Suppressor macrophage (primary cell): ENCODE measurements around the gene P2RX5.
"Not testable (repeated sequence)": the region's sequence is repeated elsewhere in the genome, so short reads cannot be mapped to it uniquely, and the experiment has no call there.

Source experiments
- DNase-seq, 4 experiments: peaks; one replicate each; pipeline ENCODE4 v3.0.0-alpha.2; 2020 to 2022
- total RNA-seq, 17 experiments: gene quantifications; one replicate each; lab custom pipeline; 2026; ENCODE audit warnings: mixed read lengths in 6 of 17, inconsistent platforms in 3 of 17; lab: John Stamatoyannopoulos, UW

P2RX5 gene
- total RNA-seq = 0 to 0.99 (median 0.11) reads per million in 17 experiments

- peak; percentile 31 to 77 (median 52) for DNase-seq
Observed at GRCh38 chr17:3695723-3696411, at the start of gene P2RX5. Gene P2RX5, minus strand, starts transcription at chr17:3696155. Its CDS starts 150 bp downstream, at chr17:3696005.

GRCh38 chr17:3745071-3745470 is 49.1 kb upstream of the P2RX5 start:
- no peak for DNase-seq

GRCh38 chr17:3744014-3744413 is 48.1 kb upstream of the P2RX5 start:
- DNase-seq = no peak

GRCh38 chr17:3740611-3741073 is 44.7 kb upstream of the P2RX5 start:
- peak; percentile 82 to 93 (median 92) for DNase-seq

- no peak for DNase-seq
Observed at GRCh38 chr17:3739422-3740124, 43.6 kb upstream of the P2RX5 start.

GRCh38 chr17:3738562-3739295 is 42.8 kb upstream of the P2RX5 start:
- DNase-seq = peak in 3 of 4 experiments; percentile 43 to 65 (median 44)

- DNase-seq = peak in 1 of 4 experiments; percentile 41
Observed at GRCh38 chr17:3735515-3735914, 39.6 kb upstream of the P2RX5 start.

- not testable (repeated sequence) for DNase-seq
Observed at GRCh38 chr17:3734911-3735276, 38.9 kb upstream of the P2RX5 start.

GRCh38 chr17:3732210-3732621 is 36.3 kb upstream of the P2RX5 start:
- DNase-seq = no peak

GRCh38 chr17:3730881-3731429 is 35.0 kb upstream of the P2RX5 start:
- DNase-seq = no peak

- DNase-seq = no peak
Observed at GRCh38 chr17:3729881-3730280, 33.9 kb upstream of the P2RX5 start.

GRCh38 chr17:3728099-3728498 is 32.1 kb upstream of the P2RX5 start:
- not testable (repeated sequence) for DNase-seq

- DNase-seq = no peak
Observed at GRCh38 chr17:3727041-3727440, 31.1 kb upstream of the P2RX5 start.

GRCh38 chr17:3724378-3725077 is 28.6 kb upstream of the P2RX5 start:
- no peak for DNase-seq

GRCh38 chr17:3723556-3724377 is 27.8 kb upstream of the P2RX5 start, which contains the start of gene HASPIN:
Gene HASPIN, plus strand, starts transcription at chr17:3723903. Its CDS starts 33 bp downstream, at chr17:3723936.
- DNase-seq = peak; percentile 97 to 100 (median 98)

- DNase-seq = peak in 1 of 4 experiments; percentile 8
Observed at GRCh38 chr17:3723188-3723555, 27.2 kb upstream of the P2RX5 start.

- peak in 1 of 4 experiments; percentile 8 for DNase-seq
Observed at GRCh38 chr17:3722716-3723115, 26.8 kb upstream of the P2RX5 start.

- no peak for DNase-seq
Observed at GRCh38 chr17:3719265-3719664, 23.3 kb upstream of the P2RX5 start.

- peak; percentile 22 to 61 (median 56) for DNase-seq
Observed at GRCh38 chr17:3718201-3718600, 22.2 kb upstream of the P2RX5 start.

GRCh38 chr17:3715296-3715695 is 19.3 kb upstream of the P2RX5 start:
- DNase-seq = no peak

GRCh38 chr17:3712811-3713463 is 17.0 kb upstream of the P2RX5 start:
- no peak for DNase-seq
